ENCODE data around the gene UBE2G1. TPM values are rescaled to one million over a fixed set of nuclear protein-coding genes. Genes with fewer than 3 reads are reported as not detected.

Gene UBE2G1
- total and polyA plus RNA-seq, 9 of the 15 experiments (the other 6 are each of a cell fraction or from before 2014, with no cell fraction given) = 10.1 to 65.9 (median 29.7) TPM

- H3K27me3 ChIP-seq (ENCODE audit: control insufficient read depth in 2 of 2, insufficient read depth in 2 of 2, low read length in 2 of 2) = no peaks in the 10 kb centered on the region
- H2AFZ ChIP-seq (ENCODE audit: low read depth, low read length) = 0 out of 2 replicates have a peak overlapping the region, but pooled peaks have one; percentile 55
- DNase-seq (ENCODE audit: extremely low read depth in 1 of 4, low spot score in 3 of 4) (peak in 3 of 4 experiments; percentile 29 to 60 (median 29)), ATAC-seq (peak; percentile 54), FAIRE-seq (peak; percentile 69)
- POLR2A ChIA-PET = interaction anchor here (0.6 to 0.9 kb wide), 3 partner anchors 9 to 131 kb away, joined by 3 to 4 read pairs (median 3); no protein-coding TSS in a partner anchor
- H3K4me1 ChIP-seq (replicated peaks in 1 of 2; ENCODE audit: control insufficient read depth in 2 of 2, insufficient read depth in 2 of 2, low read length in 2 of 2) = peaks cover 8 to 37% of the 10 kb centered on the region in 2 experiments; a peak in 4 of 5 replicates
- TF ChIP-seq KLF1 (tag; IDR thresholded peaks at IDR 0.05) (no peak), FOXK1 (CRISPR knock-in tag; IDR thresholded peaks at IDR 0.05; ENCODE audit: borderline replicate concordance) (no peak), MCM3 (IDR thresholded peaks at IDR 0.05) (no peak), E2F3 (CRISPR knock-in tag; IDR thresholded peaks at IDR 0.05) (no peak), NRF1 (conservative IDR thresholded peaks at IDR 0.05 in 1 of 2, IDR thresholded peaks at IDR 0.05 in 1 of 2) (peak; percentile 73 to 79), NR0B1 (IDR thresholded peaks at IDR 0.05; ENCODE audit: partially characterized antibody) (no peak), MTA3 (IDR thresholded peaks at IDR 0.05; ENCODE audit: borderline replicate concordance) (no peak), ZBTB8A (IDR thresholded peaks at IDR 0.05; ENCODE audit: partially characterized antibody) (no peak), CC2D1A (IDR thresholded peaks at IDR 0.05) (no peak), ESRRA (IDR thresholded peaks at IDR 0.05; ENCODE audit: borderline replicate concordance, low read depth) (peak; percentile 75), BMI1 (IDR thresholded peaks at IDR 0.05; ENCODE audit: low read length) (no peak), SPI1 (IDR thresholded peaks at IDR 0.05; ENCODE audit: borderline replicate concordance, low read depth, low read length) (0 out of 2 replicates have a peak, but pooled peaks have one; percentile 40), ZFX (CRISPR knock-in tag; IDR thresholded peaks at IDR 0.05) (no peak), ATF7 (IDR thresholded peaks at IDR 0.05) (0 out of 2 replicates have a peak, but pooled peaks have one; percentile 19)
- TF ChIP-seq, protein P1, sequence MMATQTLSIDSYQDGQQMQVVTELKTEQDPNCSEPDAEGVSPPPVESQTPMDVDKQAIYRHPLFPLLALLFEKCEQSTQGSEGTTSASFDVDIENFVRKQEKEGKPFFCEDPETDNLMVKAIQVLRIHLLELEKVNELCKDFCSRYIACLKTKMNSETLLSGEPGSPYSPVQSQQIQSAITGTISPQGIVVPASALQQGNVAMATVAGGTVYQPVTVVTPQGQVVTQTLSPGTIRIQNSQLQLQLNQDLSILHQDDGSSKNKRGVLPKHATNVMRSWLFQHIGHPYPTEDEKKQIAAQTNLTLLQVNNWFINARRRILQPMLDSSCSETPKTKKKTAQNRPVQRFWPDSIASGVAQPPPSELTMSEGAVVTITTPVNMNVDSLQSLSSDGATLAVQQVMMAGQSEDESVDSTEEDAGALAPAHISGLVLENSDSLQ (IDR thresholded peaks at IDR 0.05) = no peak
- TF ChIP-seq, protein P2, sequence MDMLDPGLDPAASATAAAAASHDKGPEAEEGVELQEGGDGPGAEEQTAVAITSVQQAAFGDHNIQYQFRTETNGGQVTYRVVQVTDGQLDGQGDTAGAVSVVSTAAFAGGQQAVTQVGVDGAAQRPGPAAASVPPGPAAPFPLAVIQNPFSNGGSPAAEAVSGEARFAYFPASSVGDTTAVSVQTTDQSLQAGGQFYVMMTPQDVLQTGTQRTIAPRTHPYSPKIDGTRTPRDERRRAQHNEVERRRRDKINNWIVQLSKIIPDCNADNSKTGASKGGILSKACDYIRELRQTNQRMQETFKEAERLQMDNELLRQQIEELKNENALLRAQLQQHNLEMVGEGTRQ (CRISPR knock-in tag; IDR thresholded peaks at IDR 0.05) = no peak
- TF ChIP-seq, protein P3, sequence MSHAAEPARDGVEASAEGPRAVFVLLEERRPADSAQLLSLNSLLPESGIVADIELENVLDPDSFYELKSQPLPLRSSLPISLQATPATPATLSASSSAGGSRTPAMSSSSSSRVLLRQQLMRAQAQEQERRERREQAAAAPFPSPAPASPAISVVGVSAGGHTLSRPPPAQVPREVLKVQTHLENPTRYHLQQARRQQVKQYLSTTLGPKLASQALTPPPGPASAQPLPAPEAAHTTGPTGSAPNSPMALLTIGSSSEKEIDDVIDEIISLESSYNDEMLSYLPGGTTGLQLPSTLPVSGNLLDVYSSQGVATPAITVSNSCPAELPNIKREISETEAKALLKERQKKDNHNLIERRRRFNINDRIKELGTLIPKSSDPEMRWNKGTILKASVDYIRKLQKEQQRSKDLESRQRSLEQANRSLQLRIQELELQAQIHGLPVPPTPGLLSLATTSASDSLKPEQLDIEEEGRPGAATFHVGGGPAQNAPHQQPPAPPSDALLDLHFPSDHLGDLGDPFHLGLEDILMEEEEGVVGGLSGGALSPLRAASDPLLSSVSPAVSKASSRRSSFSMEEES (CRISPR knock-in tag; IDR thresholded peaks at IDR 0.05) = no peak
- TF ChIP-seq, protein P4, sequence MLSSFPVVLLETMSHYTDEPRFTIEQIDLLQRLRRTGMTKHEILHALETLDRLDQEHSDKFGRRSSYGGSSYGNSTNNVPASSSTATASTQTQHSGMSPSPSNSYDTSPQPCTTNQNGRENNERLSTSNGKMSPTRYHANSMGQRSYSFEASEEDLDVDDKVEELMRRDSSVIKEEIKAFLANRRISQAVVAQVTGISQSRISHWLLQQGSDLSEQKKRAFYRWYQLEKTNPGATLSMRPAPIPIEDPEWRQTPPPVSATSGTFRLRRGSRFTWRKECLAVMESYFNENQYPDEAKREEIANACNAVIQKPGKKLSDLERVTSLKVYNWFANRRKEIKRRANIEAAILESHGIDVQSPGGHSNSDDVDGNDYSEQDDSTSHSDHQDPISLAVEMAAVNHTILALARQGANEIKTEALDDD (IDR thresholded peaks at IDR 0.05) = peak; percentile 90
- no peak overlapping the region for H3K9ac ChIP-seq (ENCODE audit: insufficient read depth in 1 of 2, low read depth in 2 of 2, low read length in 2 of 2)
- H3K79me2 ChIP-seq (ENCODE audit: control insufficient read depth, insufficient read depth, low read length) = peaks cover 84% of the 10 kb centered on the region
- intact Hi-C loops (cut with micrococcal nuclease) (loop anchor here (2.0 kb wide), 1 partner anchor 57 kb away; no protein-coding TSS in a partner anchor), in situ Hi-C loops (cut with MboI) (no loop called here)
- WGBS (ENCODE audit: insufficient coverage, low coverage, missing lambda C conversion rate) = 14% methylated on average over 9 of the region's 11 CpGs
- no peaks in the 10 kb centered on the region for H3K9me1 ChIP-seq (ENCODE audit: control insufficient read depth, insufficient read depth, low read length)
- peak overlapping the region; percentile 48; the same call in 1 of the 3 replicates for H3K27ac ChIP-seq (ENCODE audit: extremely low read depth, low read depth, low read length)
- peaks cover 17% of the 10 kb centered on the region; the same call in 1 of the 3 replicates for H3K36me3 ChIP-seq (ENCODE audit: control insufficient read depth, insufficient read depth, low read length)
- H3K4me2 ChIP-seq (ENCODE audit: insufficient read depth, low read length) = peak overlapping the region; percentile 66
- CTCF ChIA-PET (ENCODE audit: low intra/inter-chr PET ratio) = no interaction called here
- H4K20me1 ChIP-seq (replicated peaks; ENCODE audit: control insufficient read depth, insufficient read depth, low read length) = peaks cover 6% of the 10 kb centered on the region
- no TSS peak for BruUV-seq (replicated peaks)
- no peaks in the 10 kb centered on the region for H3K9me3 ChIP-seq (replicated peaks; ENCODE audit: control insufficient read depth, insufficient read depth, low read depth, low read length)
- H3K4me3 ChIP-seq = no peak overlapping the region
These were observed 118.5 kb downstream of the UBE2G1 start for GRCh38 chr17:4247971-4248388.

Measured in K562 (cell line).